Stimulated activated CD4-positive, alpha-beta T cell treated with anti-CD3 and anti-CD28 coated beads, TNF-alpha, amount 100 ng/mL, for 4 hours (primary cell): ENCODE results near the gene TRDMT1.

Source experiments
- DNase-seq, 3 experiments: peaks; one replicate each; pipeline ENCODE4 v3.0.0-alpha.2; 2020; ENCODE audit warnings: low read depth in 3 of 3

The TRDMT1 gene

DNA sequence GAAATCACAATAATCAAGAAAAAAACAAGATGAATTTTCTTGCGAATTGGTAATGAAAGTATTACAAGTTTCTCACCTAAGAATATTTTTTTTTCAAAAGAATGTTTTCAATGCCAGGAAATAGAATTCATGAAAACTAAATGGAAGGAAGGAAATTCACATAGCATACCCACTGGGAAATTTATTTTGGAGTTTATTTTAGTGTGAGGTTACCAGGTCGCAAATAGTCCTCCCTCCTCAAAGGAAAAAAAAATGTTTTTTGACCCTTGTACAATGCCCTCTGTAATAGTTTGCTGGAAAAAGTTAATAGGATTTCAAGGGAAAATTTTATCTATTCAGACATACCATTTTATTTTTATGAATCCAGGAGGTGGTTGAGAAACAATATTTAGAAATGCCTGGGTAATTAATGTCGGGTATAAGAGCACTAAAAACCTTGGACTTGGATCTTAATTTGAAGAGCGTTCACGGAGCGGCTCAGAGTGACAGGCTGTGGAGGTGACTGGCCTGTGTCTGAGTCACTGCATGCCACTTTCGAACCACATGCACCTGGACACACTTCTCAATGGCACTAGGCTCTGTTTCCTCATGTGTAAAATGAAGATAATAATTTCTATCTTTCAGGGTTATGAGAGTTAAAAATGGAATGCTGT is 100.1 kb downstream of the TRDMT1 start:
- DNase-seq: no peak

DNA sequence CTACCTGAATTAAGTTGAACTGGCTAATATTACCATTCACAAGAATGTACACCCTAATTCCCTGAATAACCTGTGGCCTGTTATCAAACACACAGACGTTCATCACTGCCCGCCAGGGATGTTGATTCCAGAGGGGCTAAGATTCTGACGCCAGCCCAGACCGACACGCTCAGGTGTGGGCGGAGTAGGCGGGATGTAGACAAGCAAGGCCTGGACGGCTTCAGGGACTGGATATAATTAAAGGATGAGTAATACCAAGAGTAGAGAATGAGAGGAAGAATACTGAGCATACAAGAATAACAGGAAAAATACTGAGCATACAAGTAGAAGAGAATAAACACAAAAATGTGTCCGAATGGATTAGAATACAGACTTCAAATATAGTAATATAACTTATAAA is 100.9 kb downstream of the TRDMT1 start:
- no peak for DNase-seq

DNA sequence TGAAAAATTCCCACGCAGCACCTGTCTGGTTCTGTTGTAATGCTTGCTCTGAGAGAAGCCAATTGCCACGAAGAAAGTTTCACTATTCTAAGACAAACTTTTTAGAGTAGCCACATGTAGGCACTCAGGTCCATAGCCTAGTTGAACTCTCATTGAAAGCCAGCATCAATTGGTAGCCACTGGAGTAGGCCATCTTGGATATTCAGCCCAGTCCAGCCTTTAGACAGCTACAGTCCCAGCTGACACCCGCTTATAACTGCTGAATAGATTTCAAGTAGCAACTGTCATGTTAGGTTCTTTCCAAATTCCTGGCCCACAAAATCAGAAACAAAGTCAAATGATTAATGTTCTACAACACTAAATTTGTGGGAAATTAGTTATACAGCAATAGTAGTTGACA is 103.5 kb downstream of the TRDMT1 start:
- no peak for DNase-seq
